H1 (cell line): ENCODE measurements around the gene UBE2Q2. TPM values are rescaled to one million over a fixed set of nuclear protein-coding genes. Genes with fewer than 3 reads are reported as not detected.

ENCODE experiments used
- CTCF ChIA-PET: fragments of 300-600 bp; sonication (Branson Sonifier 250); formaldehyde crosslinking; loops from one replicate; lab custom pipeline; 2021; ENCODE audit not compliant: partially characterized antibody; lab: Charles Lee
- POLR2A ChIA-PET: fragments of 300-600 bp; sonication (Branson Sonifier 250); formaldehyde crosslinking; loops from one replicate; lab custom pipeline; 2021; ENCODE audit warnings: inconsistent platforms; ENCODE audit not compliant: partially characterized antibody; lab: Charles Lee
- DNase-seq, 2 experiments: peaks; one replicate each; pipeline versions ENCODE4 v3.0.0 to v3.0.0-alpha.2; 2010 to 2022; ENCODE audit warnings: low spot score in 2 of 2, low read depth in 1 of 2, mixed read lengths in 1 of 2
- FAIRE-seq: peaks from 2 replicates; lab custom pipeline; 2011; peaks lifted over from hg19 to GRCh38; lab: Jason Lieb, UNC
- H2AFZ ChIP-seq: 2 replicates; pipeline ENCODE4 v1.8.1; 2012; ENCODE audit warnings: low read length, inconsistent platforms
- H2AK5ac ChIP-seq: 2 replicates; pipeline ENCODE4 v1.6.1; 2013; ENCODE audit warnings: low read depth, low read length
- H2BK120ac ChIP-seq: replicated peaks from 2 replicates; pipeline ENCODE3; 2013; ENCODE audit warnings: low read depth, low read length, inconsistent platforms
- H2BK12ac ChIP-seq: 2 replicates; pipeline ENCODE4 v1.6.1; 2013; ENCODE audit warnings: low read depth, low read length
- H2BK15ac ChIP-seq: 2 replicates; pipeline ENCODE4 v1.6.1; 2013; ENCODE audit warnings: low read length
- H2BK20ac ChIP-seq: 2 replicates; pipeline ENCODE4 v1.6.1; 2013; ENCODE audit warnings: low read length
- H2BK5ac ChIP-seq: 2 replicates; pipeline ENCODE4 v1.6.1; 2013; ENCODE audit warnings: low read depth, low read length
- H3K14ac ChIP-seq: 2 replicates; pipeline ENCODE4 v1.6.1; 2013; ENCODE audit warnings: inconsistent platforms; ENCODE audit not compliant: insufficient read length
- H3K18ac ChIP-seq: 2 replicates; pipeline ENCODE4 v1.6.1; 2013; ENCODE audit warnings: low read length; ENCODE audit errors: extremely low read depth
- H3K23ac ChIP-seq: 2 replicates; pipeline ENCODE4 v1.6.1; 2013; ENCODE audit warnings: inconsistent platforms; ENCODE audit not compliant: insufficient read length
- H3K23me2 ChIP-seq: 2 replicates; pipeline ENCODE4 v1.6.1; 2013; ENCODE audit warnings: low read depth, low read length
- H3K27ac ChIP-seq: 2 replicates; pipeline ENCODE4 v1.6.1; 2011; ENCODE audit warnings: low read depth, low read length, inconsistent platforms
- H3K27me3 ChIP-seq, 4 experiments: replicated peaks in 1 of 4; 1 replicate in 1 of 4; 2 replicates in 3 of 4; pipeline versions ENCODE4 v1.6.1 to v1.8.1; 2011 to 2013; ENCODE audit warnings: low read length in 3 of 4, mild to moderate bottlenecking in 3 of 4, inconsistent platforms in 2 of 4, mixed read lengths in 2 of 4, moderate library complexity in 1 of 4; ENCODE audit not compliant: control insufficient read depth in 3 of 4, insufficient read depth in 3 of 4; ENCODE audit errors: extremely low read depth in 1 of 4
- H3K36me3 ChIP-seq, 4 experiments: 2 replicates each; pipeline versions ENCODE4 v1.6.1 to v1.8.1; 2011 to 2013; ENCODE audit warnings: mild to moderate bottlenecking in 4 of 4, low read length in 3 of 4, moderate library complexity in 2 of 4, control low read depth in 1 of 4, inconsistent platforms in 1 of 4; ENCODE audit not compliant: insufficient read depth in 4 of 4, control insufficient read depth in 2 of 4
- H3K4ac ChIP-seq: replicated peaks from 2 replicates; pipeline ENCODE3; 2013; ENCODE audit warnings: low read length, low read depth, mixed read lengths, inconsistent platforms; ENCODE audit not compliant: insufficient read length
- H3K4me1 ChIP-seq, 4 experiments: replicated peaks in 1 of 4; 1 replicate in 1 of 4; 2 replicates in 3 of 4; pipeline versions ENCODE4 v1.6.1 to v1.8.1; 2011 to 2013; ENCODE audit warnings: low read length in 3 of 4, inconsistent platforms in 2 of 4, mixed read lengths in 1 of 4; ENCODE audit not compliant: insufficient read depth in 4 of 4, control insufficient read depth in 3 of 4
- H3K4me2 ChIP-seq, 2 experiments: 2 replicates each; pipeline versions ENCODE4 v1.6.1 to v1.8.1; 2011 to 2013; ENCODE audit warnings: low read depth in 2 of 2, low read length in 2 of 2, control low read depth in 1 of 2, inconsistent platforms in 1 of 2, mild to moderate bottlenecking in 1 of 2; ENCODE audit not compliant: insufficient read depth in 1 of 2
- H3K4me3 ChIP-seq, 4 experiments: fragments of 200-600, 300-600 bp in 1 of 4; sonication (generic), shearing (Covaris generic), sonication (Bioruptor Twin) in 1 of 4; 2 replicates each; pipeline versions ENCODE4 v1.5.1 to v1.8.1; 2011 to 2016; ENCODE audit warnings: low read length in 4 of 4, low read depth in 3 of 4, control low read depth in 2 of 4, inconsistent platforms in 2 of 4, mild to moderate bottlenecking in 2 of 4, mixed read lengths in 1 of 4, moderate library complexity in 1 of 4; ENCODE audit not compliant: insufficient read depth in 2 of 4; ENCODE audit errors: extremely low read depth in 1 of 4
- H3K56ac ChIP-seq: replicated peaks from 2 replicates; pipeline ENCODE3; 2013; ENCODE audit warnings: low read depth, mild to moderate bottlenecking, mixed read lengths, low read length, inconsistent platforms; ENCODE audit not compliant: insufficient read length
- H3K79me1 ChIP-seq: 2 replicates; pipeline ENCODE4 v1.6.1; 2013; ENCODE audit warnings: low read depth, low read length, control low read depth
- H3K79me2 ChIP-seq, 2 experiments: 2 replicates each; pipeline versions ENCODE4 v1.6.1 to v1.8.1; 2012 to 2013; ENCODE audit warnings: low read length in 2 of 2, mild to moderate bottlenecking in 2 of 2, inconsistent platforms in 1 of 2; ENCODE audit not compliant: insufficient read depth in 2 of 2, control insufficient read depth in 1 of 2
- H3K9ac ChIP-seq, 4 experiments: replicated peaks in 1 of 4; 1 replicate in 1 of 4; 2 replicates in 3 of 4; pipeline versions ENCODE4 v1.6.1 to v1.8.1; 2011 to 2013; ENCODE audit warnings: low read depth in 3 of 4, low read length in 3 of 4, control low read depth in 2 of 4, mild to moderate bottlenecking in 2 of 4, moderate library complexity in 2 of 4, inconsistent platforms in 1 of 4; ENCODE audit errors: extremely low read depth in 1 of 4
- H3K9me3 ChIP-seq, 2 experiments: 2 replicates each; pipeline versions ENCODE4 v1.6.1 to v1.8.1; 2012 to 2013; ENCODE audit warnings: mild to moderate bottlenecking in 2 of 2, moderate library complexity in 2 of 2, control low read depth in 1 of 2, inconsistent platforms in 1 of 2, low read depth in 1 of 2, low read length in 1 of 2, mixed read lengths in 1 of 2; ENCODE audit not compliant: insufficient read depth in 2 of 2
- H4K20me1 ChIP-seq, 2 experiments: replicated peaks in 1 of 2; 2 replicates each; pipeline versions ENCODE3 to v1.8.1; 2011 to 2013; ENCODE audit warnings: inconsistent platforms in 2 of 2, low read length in 2 of 2, mild to moderate bottlenecking in 1 of 2; ENCODE audit not compliant: insufficient read depth in 2 of 2, control insufficient read depth in 1 of 2
- H4K5ac ChIP-seq: 2 replicates; pipeline ENCODE4 v1.6.1; 2013; ENCODE audit warnings: low read length, low read depth, mixed read lengths, inconsistent platforms; ENCODE audit not compliant: insufficient read length
- H4K8ac ChIP-seq: 2 replicates; pipeline ENCODE4 v1.8.0; 2013; ENCODE audit warnings: mild to moderate bottlenecking, moderate library complexity, low read length, inconsistent platforms; ENCODE audit not compliant: insufficient read depth; ENCODE audit errors: extremely low read depth
- H4K91ac ChIP-seq: replicated peaks from 2 replicates; pipeline ENCODE3; 2013; ENCODE audit warnings: low read length, mixed read lengths, inconsistent platforms; ENCODE audit not compliant: insufficient read length
- ATF2 ChIP-seq: IDR thresholded peaks from 2 replicates; pipeline ENCODE4 v1.6.1; 2012; ENCODE audit warnings: low read length, inconsistent platforms
- CBX5 ChIP-seq: fragments of 300-800, 300-1000 bp; sonication (generic); IDR thresholded peaks from 2 replicates; pipeline ENCODE4 v1.7.1; 2016; ENCODE audit warnings: antibody characterized with exemption, low read length, low read depth
- CEBPB ChIP-seq: IDR thresholded peaks from 2 replicates; pipeline ENCODE4 v1.6.1; 2012; ENCODE audit warnings: low read depth, low read length
- CHD1 ChIP-seq: IDR thresholded peaks from 2 replicates; pipeline ENCODE4 v1.6.1; 2012; ENCODE audit warnings: low read depth, low read length, improper control_type of control experiment
- GABPA ChIP-seq: IDR thresholded peaks from 2 replicates; pipeline ENCODE4 v1.6.1; 2011; ENCODE audit warnings: mild to moderate bottlenecking, low read length, moderate library complexity, borderline replicate concordance; ENCODE audit not compliant: insufficient read depth
- GTF2F1 ChIP-seq: IDR thresholded peaks from 2 replicates; pipeline ENCODE4 v1.6.1; 2012; ENCODE audit warnings: low read depth, low read length, improper control_type of control experiment, borderline replicate concordance
- KDM4A ChIP-seq: IDR thresholded peaks from one replicate; pipeline ENCODE4 v1.7.1; 2012; ENCODE audit warnings: low read depth, mild to moderate bottlenecking, moderate library complexity, low read length, inconsistent platforms; ENCODE audit not compliant: severe bottlenecking
- RFX5 ChIP-seq: IDR thresholded peaks from 2 replicates; pipeline ENCODE4 v1.6.1; 2011; ENCODE audit warnings: low read depth, low read length, improper control_type of control experiment, borderline replicate concordance
- SP1 ChIP-seq: IDR thresholded peaks from 2 replicates; pipeline ENCODE4 v1.6.1; 2011; ENCODE audit warnings: low read depth, low read length
- SUZ12 ChIP-seq: fragments of 200-600 bp; sonication (generic); IDR thresholded peaks from 2 replicates; pipeline ENCODE4 v1.6.1; 2012; ENCODE audit warnings: mild to moderate bottlenecking, inconsistent platforms, low read length, moderate library complexity, mixed read lengths
- TEAD4 ChIP-seq: IDR thresholded peaks from 2 replicates; pipeline ENCODE4 v1.6.1; 2012; ENCODE audit warnings: low read depth, low read length, inconsistent platforms, mixed read lengths
- USF2 ChIP-seq: IDR thresholded peaks from 2 replicates; pipeline ENCODE4 v1.6.1; 2011; ENCODE audit warnings: low read length, improper control_type of control experiment
- WGBS, 2 experiments: shearing (Covaris generic) in 1 of 2; methylation state at CpG; one replicate each; pipeline versions ENCODE4 v1.1.6 to v1.1.7; 2013 to 2015; ENCODE audit warnings: low lambda C conversion rate in 2 of 2, mixed read lengths in 2 of 2, inconsistent platforms in 1 of 2, low coverage in 1 of 2, missing lambda C conversion rate in 1 of 2; ENCODE audit not compliant: insufficient replicate concordance in 2 of 2, insufficient coverage in 1 of 2, insufficient read length in 1 of 2; ENCODE audit errors: extremely low coverage in 1 of 2, missing lambda C conversion rate in 1 of 2; 5-methylcytosine and 5-hydroxymethylcytosine counted together
- polyA plus RNA-seq, 7 experiments: library from polyadenylated mRNA; depleted of rRNA in 3 of 7; stranded (reverse) in 5 of 7; unstranded in 2 of 7; fragments of >200 nt in 5 of 7; fragments of 200-250 nt in 2 of 7; gene quantifications; 1 replicate in 5 of 7; 2 replicates in 1 of 7; 4 replicates in 1 of 7; pipeline versions ENCODE4 v1.2.1 to v1.2.3, GENCODE V29; 2011 to 2013; ENCODE audit warnings: missing spikeins in 2 of 7, mixed read lengths in 2 of 7
- total RNA-seq: library from RNA; stranded (reverse); fragmentation: NEBNext Ultra II Directional; extraction: Animal tissue kit (Norgen Biotek cat#: 25700); gene quantifications from 2 replicates; pipeline ENCODE4 v1.2.1, GENCODE V29; 2021

The UBE2Q2 gene
- total and polyA plus RNA-seq, 2 of the 8 experiments (the other 6 are each of a cell fraction or from before 2014, with no cell fraction given) = 10.1 to 22.7 TPM

- no peak overlapping the region for H3K23ac ChIP-seq
- H2BK20ac ChIP-seq = no peak overlapping the region
- peaks cover 12 to 88% of the 10 kb centered on the region in 2 experiments; a peak in 3 of 4 replicates for H3K79me2 ChIP-seq
- no peak overlapping the region for H3K56ac ChIP-seq
- peaks cover 0 to 3% (median under 1%) of the 10 kb centered on the region in 4 experiments; a peak in 4 of 7 replicates for H3K4me1 ChIP-seq
- no peak overlapping the region for H3K4me2 ChIP-seq
- H3K27ac ChIP-seq = no peak overlapping the region
- POLR2A ChIA-PET = no interaction called here
- no peak overlapping the region for H3K9ac ChIP-seq
- H2BK15ac ChIP-seq = no peak overlapping the region
- no peak overlapping the region for H2AK5ac ChIP-seq
- no peak overlapping the region for H2BK12ac ChIP-seq
- WGBS, 2 experiments = 94% methylated on average over 2 of the region's 2 CpGs; no CpG with 5 or more reads in 1 of the 2 experiments
- H2AFZ ChIP-seq = no peak overlapping the region
- no peaks in the 10 kb centered on the region for H3K9me3 ChIP-seq
- no peak overlapping the region for H4K8ac ChIP-seq
- peaks cover 0 to 15% (median 2%) of the 10 kb centered on the region in 4 experiments; a peak in 4 of 8 replicates for H3K36me3 ChIP-seq
- DNase-seq = no peak
- H2BK5ac ChIP-seq = no peak overlapping the region
- H3K23me2 ChIP-seq = no peaks in the 10 kb centered on the region; the same call in 1 of the 2 replicates
- no peak overlapping the region for H3K18ac ChIP-seq
- no peak overlapping the region for H3K4ac ChIP-seq
- no peak overlapping the region for H4K91ac ChIP-seq
- no peak overlapping the region for H4K5ac ChIP-seq
- H3K79me1 ChIP-seq = peaks cover 7% of the 10 kb centered on the region
- no peak overlapping the region for H3K4me3 ChIP-seq
- peaks cover 3 to 7% of the 10 kb centered on the region in 2 experiments for H4K20me1 ChIP-seq
- H2BK120ac ChIP-seq = no peak overlapping the region
- CTCF ChIA-PET = no interaction called here
- FAIRE-seq = no peak
- no peak overlapping the region for H3K14ac ChIP-seq
- H3K27me3 ChIP-seq = no peaks in the 10 kb centered on the region
- no peak for TF ChIP-seq SP1
- no peak for TF ChIP-seq KDM4A
- no peak for TF ChIP-seq ATF2
- no peak for TF ChIP-seq GTF2F1
- TF ChIP-seq USF2 = no peak
- no peak for TF ChIP-seq TEAD4
- TF ChIP-seq CBX5 = no peak
- no peak for TF ChIP-seq SUZ12
- TF ChIP-seq CEBPB = no peak
- TF ChIP-seq CHD1 = no peak
- no peak for TF ChIP-seq GABPA
- no peak for TF ChIP-seq RFX5
These were observed 7.5 kb downstream of the UBE2Q2 start for GRCh38 chr15:75850708-75851107.
